Stimulated activated naive B cell treated with anti-CD40 and anti-IgM and Interleukin-4, amounts not matched to agents 10 μg/mL and 1 μg/mL and 100 μg/mL, for 72 hours (primary cell): ENCODE data around the gene NRBF2.
"Not testable (repeated sequence)": the region's sequence is repeated elsewhere in the genome, so short reads cannot be mapped to it uniquely, and the experiment has no call there.

ENCODE experiments used
- ATAC-seq, 2 donors: fragments of 150-1000 bp; cut with Tn5 transposase; replicated peaks; 2 replicates each; pipeline ENCODE4 v1.10.0; 2021; ENCODE audit warnings: moderate library complexity in 1 of 2
- DNase-seq: peaks from one replicate; pipeline ENCODE4 v3.0.0; 2021
- H3K27ac Mint-ChIP-seq: one replicate; pipeline ENCODE4 v1.8.0; 2022; ENCODE audit warnings: mild to moderate bottlenecking, mixed read lengths
- H3K27me3 Mint-ChIP-seq, 2 donors: one replicate each; pipeline ENCODE4 v1.8.0; 2022; ENCODE audit warnings: mixed read lengths in 2 of 2
- H3K36me3 Mint-ChIP-seq, 2 donors: one replicate each; pipeline ENCODE4 v1.8.0; 2022; ENCODE audit warnings: mixed read lengths in 2 of 2, mild to moderate bottlenecking in 1 of 2
- H3K4me1 Mint-ChIP-seq, 2 donors: one replicate each; pipeline ENCODE4 v1.8.0; 2022; ENCODE audit warnings: mixed read lengths in 2 of 2, mild to moderate bottlenecking in 1 of 2
- H3K4me3 Mint-ChIP-seq, 2 donors: one replicate each; pipeline ENCODE4 v1.8.0; 2022; ENCODE audit warnings: mild to moderate bottlenecking in 2 of 2, mixed read lengths in 2 of 2, moderate library complexity in 1 of 2
- H3K9me3 Mint-ChIP-seq, 2 donors: one replicate each; pipeline ENCODE4 v1.8.0; 2022; ENCODE audit warnings: mixed read lengths in 2 of 2, mild to moderate bottlenecking in 1 of 2

The NRBF2 gene

GRCh38 chr10:63133821-63134557 is 861 bp downstream of the NRBF2 start:
- Mint-ChIP-seq H3K9me3 (peaks cover 7 to 12% of the 10 kb centered on the region in 2 donors), H3K27me3 (peaks cover 6 to 7% of the 10 kb centered on the region in 2 donors), H3K4me3 (peak overlapping the region; percentile 92 to 94), H3K4me1 (peaks cover 12 to 29% of the 10 kb centered on the region in 2 donors), H3K36me3 (peaks cover 18 to 29% of the 10 kb centered on the region in 2 donors), H3K27ac (peak overlapping the region; percentile 95)
- DNase-seq (no peak), ATAC-seq (no peak)

GRCh38 chr10:63137306-63137705 is 4.2 kb downstream of the NRBF2 start:
- Mint-ChIP-seq H3K27ac (no peak overlapping the region), H3K27me3 (no peaks in the 10 kb centered on the region), H3K9me3 (peaks cover 4% of the 10 kb centered on the region in 2 donors), H3K36me3 (peaks cover 21 to 43% of the 10 kb centered on the region in 2 donors), H3K4me3 (no peak overlapping the region), H3K4me1 (peaks cover 15 to 52% of the 10 kb centered on the region in 2 donors)
- ATAC-seq (no peak), DNase-seq (no peak)

GRCh38 chr10:63140077-63140476 is 6.9 kb downstream of the NRBF2 start:
- Mint-ChIP-seq H3K4me1 (peaks cover 8 to 69% of the 10 kb centered on the region in 2 donors), H3K9me3 (no peaks in the 10 kb centered on the region), H3K4me3 (no peak overlapping the region), H3K27me3 (no peaks in the 10 kb centered on the region), H3K36me3 (peaks cover 20 to 40% of the 10 kb centered on the region in 2 donors), H3K27ac (no peak overlapping the region)
- no peak for DNase-seq
- no peak for ATAC-seq

- peaks cover 15 to 73% of the 10 kb centered on the region in 2 donors for H3K4me1 Mint-ChIP-seq
- H3K27ac Mint-ChIP-seq = no peak overlapping the region
- DNase-seq (no peak), ATAC-seq (no peak)
- H3K9me3 Mint-ChIP-seq = no peaks in the 10 kb centered on the region
- peaks cover 21 to 40% of the 10 kb centered on the region in 2 donors for H3K36me3 Mint-ChIP-seq
- no peak overlapping the region for H3K4me3 Mint-ChIP-seq
- H3K27me3 Mint-ChIP-seq = no peaks in the 10 kb centered on the region
Observed at GRCh38 chr10:63142136-63142535, 9.0 kb downstream of the NRBF2 start.

- ATAC-seq (no peak), DNase-seq (no peak)
- H3K27me3 Mint-ChIP-seq = no peaks in the 10 kb centered on the region
- peak overlapping the region; percentile 39 for H3K27ac Mint-ChIP-seq
- no peak overlapping the region for H3K4me3 Mint-ChIP-seq
- no peaks in the 10 kb centered on the region for H3K9me3 Mint-ChIP-seq
- peaks cover 22 to 33% of the 10 kb centered on the region in 2 donors for H3K36me3 Mint-ChIP-seq
- H3K4me1 Mint-ChIP-seq = peaks cover 15 to 62% of the 10 kb centered on the region in 2 donors
Observed at GRCh38 chr10:63143987-63144386, 10.9 kb downstream of the NRBF2 start.

GRCh38 chr10:63145782-63146181 is 12.7 kb downstream of the NRBF2 start:
- peak in 1 of 2 donors; percentile 38 for ATAC-seq
- Mint-ChIP-seq H3K27me3 (no peaks in the 10 kb centered on the region), H3K4me3 (no peak overlapping the region), H3K36me3 (peaks cover 17 to 23% of the 10 kb centered on the region in 2 donors), H3K27ac (no peak overlapping the region), H3K9me3 (no peaks in the 10 kb centered on the region), H3K4me1 (peaks cover 13 to 52% of the 10 kb centered on the region in 2 donors)
- no peak for DNase-seq

GRCh38 chr10:63146503-63146902 is 13.4 kb downstream of the NRBF2 start:
- Mint-ChIP-seq H3K9me3 (no peaks in the 10 kb centered on the region), H3K4me3 (no peak overlapping the region), H3K4me1 (peaks cover 13 to 50% of the 10 kb centered on the region in 2 donors), H3K36me3 (peaks cover 17 to 25% of the 10 kb centered on the region in 2 donors), H3K27me3 (no peaks in the 10 kb centered on the region), H3K27ac (peak overlapping the region; percentile 20)
- ATAC-seq = no peak
- no peak for DNase-seq

GRCh38 chr10:63150745-63151144 is 17.6 kb downstream of the NRBF2 start:
- Mint-ChIP-seq H3K4me1 (peaks cover 14 to 26% of the 10 kb centered on the region in 2 donors), H3K27me3 (no peaks in the 10 kb centered on the region), H3K27ac (no peak overlapping the region), H3K4me3 (no peak overlapping the region), H3K36me3 (peaks cover 26 to 43% of the 10 kb centered on the region in 2 donors), H3K9me3 (no peaks in the 10 kb centered on the region)
- DNase-seq = no peak
- no peak for ATAC-seq

GRCh38 chr10:63153868-63154545 is 20.9 kb downstream of the NRBF2 start:
- H3K9me3 Mint-ChIP-seq, H3K4me3 Mint-ChIP-seq, H3K27me3 Mint-ChIP-seq, ATAC-seq, DNase-seq, H3K27ac Mint-ChIP-seq: not testable (repeated sequence)
- H3K36me3 Mint-ChIP-seq = peaks cover 19 to 38% of the 10 kb centered on the region in 2 donors
- H3K4me1 Mint-ChIP-seq = peaks cover 11 to 32% of the 10 kb centered on the region in 2 donors

- peaks cover 19 to 35% of the 10 kb centered on the region in 2 donors for H3K36me3 Mint-ChIP-seq
- no peak for ATAC-seq
- H3K27ac Mint-ChIP-seq = no peak overlapping the region
- H3K4me1 Mint-ChIP-seq = peaks cover 12 to 31% of the 10 kb centered on the region in 2 donors
- DNase-seq = no peak
- H3K27me3 Mint-ChIP-seq = no peaks in the 10 kb centered on the region
- no peaks in the 10 kb centered on the region for H3K9me3 Mint-ChIP-seq
- H3K4me3 Mint-ChIP-seq = no peak overlapping the region
Observed at GRCh38 chr10:63154546-63155387, 21.6 kb downstream of the NRBF2 start.

GRCh38 chr10:63155388-63156020 is 22.4 kb downstream of the NRBF2 start:
- DNase-seq (no peak), ATAC-seq (no peak)
- no peak overlapping the region for H3K4me3 Mint-ChIP-seq
- no peaks in the 10 kb centered on the region for H3K27me3 Mint-ChIP-seq
- peaks cover 19 to 32% of the 10 kb centered on the region in 2 donors for H3K36me3 Mint-ChIP-seq
- H3K27ac Mint-ChIP-seq = no peak overlapping the region
- peaks cover 13 to 26% of the 10 kb centered on the region in 2 donors for H3K4me1 Mint-ChIP-seq
- no peaks in the 10 kb centered on the region for H3K9me3 Mint-ChIP-seq

GRCh38 chr10:63156236-63156635 is 23.1 kb downstream of the NRBF2 start:
- Mint-ChIP-seq H3K9me3 (no peaks in the 10 kb centered on the region), H3K4me1 (peaks cover 13 to 26% of the 10 kb centered on the region in 2 donors), H3K4me3 (no peak overlapping the region), H3K36me3 (peaks cover 19 to 29% of the 10 kb centered on the region in 2 donors), H3K27me3 (no peaks in the 10 kb centered on the region), H3K27ac (no peak overlapping the region)
- no peak for DNase-seq
- ATAC-seq = no peak

GRCh38 chr10:63157845-63158624 is 24.9 kb downstream of the NRBF2 start:
- DNase-seq = no peak
- Mint-ChIP-seq H3K4me3 (no peak overlapping the region), H3K9me3 (no peaks in the 10 kb centered on the region), H3K27me3 (no peaks in the 10 kb centered on the region), H3K4me1 (peaks cover 13 to 26% of the 10 kb centered on the region in 2 donors), H3K36me3 (peaks cover 17 to 27% of the 10 kb centered on the region in 2 donors), H3K27ac (no peak overlapping the region)
- peak; percentile 82 for ATAC-seq
